Immature natural killer cell (primary cell): ENCODE data around the gene SFMBT1. TPM values are rescaled to one million over a fixed set of nuclear protein-coding genes. Genes with fewer than 3 reads are reported as not detected.

Experiments
- DNase-seq, 3 donors: peaks; one replicate each; pipeline ENCODE4 v3.0.0; 2022; ENCODE audit warnings: mixed read lengths in 1 of 3
- H3K27ac Mint-ChIP-seq, 6 donors: one replicate each; pipeline ENCODE4 v1.8.0; 2020; ENCODE audit warnings: mixed read lengths in 6 of 6, mild to moderate bottlenecking in 5 of 6, inconsistent platforms in 4 of 6, moderate library complexity in 3 of 6
- H3K27me3 Mint-ChIP-seq, 3 donors: one replicate each; pipeline ENCODE4 v1.8.0; 2020 to 2021; ENCODE audit warnings: low read depth in 3 of 3, mild to moderate bottlenecking in 3 of 3, mixed read lengths in 3 of 3, moderate library complexity in 3 of 3, inconsistent platforms in 1 of 3
- H3K36me3 Mint-ChIP-seq, 3 donors: one replicate each; pipeline ENCODE4 v1.8.0; 2020; ENCODE audit warnings: mixed read lengths in 3 of 3, inconsistent platforms in 2 of 3, mild to moderate bottlenecking in 2 of 3
- H3K4me1 Mint-ChIP-seq, 2 donors: one replicate each; pipeline ENCODE4 v1.8.0; 2020; ENCODE audit warnings: inconsistent platforms in 2 of 2, mild to moderate bottlenecking in 2 of 2, mixed read lengths in 2 of 2, moderate library complexity in 1 of 2
- H3K4me3 Mint-ChIP-seq, 5 donors: one replicate each; pipeline ENCODE4 v1.8.0; 2020; ENCODE audit warnings: mild to moderate bottlenecking in 5 of 5, mixed read lengths in 5 of 5, inconsistent platforms in 3 of 5, moderate library complexity in 3 of 5
- H3K9me3 Mint-ChIP-seq, 6 donors: one replicate each; pipeline ENCODE4 v1.8.0; 2020; ENCODE audit warnings: mild to moderate bottlenecking in 6 of 6, mixed read lengths in 6 of 6, inconsistent platforms in 4 of 6, moderate library complexity in 3 of 6
- polyA plus RNA-seq, 3 donors: library from polyadenylated mRNA; unstranded; fragments of 300-500 nt; fragmentation: Illumina TruSeq; gene quantifications; one replicate each; pipeline ENCODE4 v1.2.3, GENCODE V29; 2021

The SFMBT1 gene
- polyA plus RNA-seq, 3 donors from 2014 or later = 6.6 to 12.9 (median 12.3) TPM

- Mint-ChIP-seq H3K27me3 (no peaks in the 10 kb centered on the region), H3K27ac (peak overlapping the region; percentile 30 to 91 (median 76)), H3K9me3 (no peaks in the 10 kb centered on the region), H3K36me3 (peaks cover 0 to 3% (median 0%) of the 10 kb centered on the region in 3 donors), H3K4me3 (peak overlapping the region; percentile 5 to 67 (median 20)), H3K4me1 (peaks cover 23 to 36% of the 10 kb centered on the region in 2 donors)
- DNase-seq = peak in 2 of 3 donors; percentile 4
These were observed 62.0 kb downstream of the SFMBT1 start for GRCh38 chr3:52983828-52984227.

GRCh38 chr3:52983336-52983807 lies 62.5 kb downstream of the SFMBT1 start:
- DNase-seq = peak; percentile 19 to 33 (median 21)
- Mint-ChIP-seq H3K36me3 (peaks cover 0 to 3% (median 0%) of the 10 kb centered on the region in 3 donors), H3K9me3 (no peaks in the 10 kb centered on the region), H3K27me3 (no peaks in the 10 kb centered on the region), H3K4me3 (peak overlapping the region; percentile 5 to 67 (median 15)), H3K4me1 (peaks cover 23 to 36% of the 10 kb centered on the region in 2 donors), H3K27ac (peak overlapping the region; percentile 30 to 91 (median 76))

- no peak for DNase-seq
- Mint-ChIP-seq H3K27ac (peak overlapping the region in 4 of 6 donors; percentile 7 to 73 (median 48)), H3K36me3 (peaks cover 0 to 3% (median 0%) of the 10 kb centered on the region in 3 donors), H3K4me3 (no peak overlapping the region), H3K27me3 (no peaks in the 10 kb centered on the region), H3K4me1 (peaks cover 24 to 36% of the 10 kb centered on the region in 2 donors), H3K9me3 (no peaks in the 10 kb centered on the region)
These were observed 63.0 kb downstream of the SFMBT1 start for GRCh38 chr3:52982839-52983238.

GRCh38 chr3:52979190-52979983 lies 66.5 kb downstream of the SFMBT1 start:
- Mint-ChIP-seq H3K4me1 (peaks cover 24 to 33% of the 10 kb centered on the region in 2 donors), H3K4me3 (no peak overlapping the region), H3K27ac (no peak overlapping the region), H3K27me3 (no peaks in the 10 kb centered on the region), H3K36me3 (peaks cover 0 to 3% (median 0%) of the 10 kb centered on the region in 3 donors), H3K9me3 (no peaks in the 10 kb centered on the region)
- no peak for DNase-seq

- no peaks in the 10 kb centered on the region for H3K9me3 Mint-ChIP-seq
- H3K27me3 Mint-ChIP-seq = no peaks in the 10 kb centered on the region
- no peak for DNase-seq
- H3K4me3 Mint-ChIP-seq = no peak overlapping the region
- peaks cover 0 to 3% (median 0%) of the 10 kb centered on the region in 3 donors for H3K36me3 Mint-ChIP-seq
- H3K27ac Mint-ChIP-seq = peak overlapping the region in 1 of 6 donors; percentile 76
- peaks cover 14 to 22% of the 10 kb centered on the region in 2 donors for H3K4me1 Mint-ChIP-seq
These were observed 67.6 kb downstream of the SFMBT1 start for GRCh38 chr3:52978109-52978754.

GRCh38 chr3:52973806-52974205 lies 72.1 kb downstream of the SFMBT1 start:
- DNase-seq = no peak
- Mint-ChIP-seq H3K4me3 (no peak overlapping the region), H3K36me3 (peaks cover 0 to 2% (median 2%) of the 10 kb centered on the region in 3 donors), H3K27ac (no peak overlapping the region), H3K27me3 (no peaks in the 10 kb centered on the region), H3K4me1 (peaks cover 5 to 7% of the 10 kb centered on the region in 2 donors), H3K9me3 (no peaks in the 10 kb centered on the region)

- Mint-ChIP-seq H3K27ac (no peak overlapping the region), H3K36me3 (peaks cover 0 to 8% (median 4%) of the 10 kb centered on the region in 3 donors), H3K9me3 (no peaks in the 10 kb centered on the region), H3K27me3 (no peaks in the 10 kb centered on the region), H3K4me3 (no peak overlapping the region), H3K4me1 (peaks cover 4 to 7% of the 10 kb centered on the region in 2 donors)
- no peak for DNase-seq
These were observed 74.0 kb downstream of the SFMBT1 start for GRCh38 chr3:52971895-52972294.

- peaks cover 0 to 16% (median 11%) of the 10 kb centered on the region in 3 donors for H3K36me3 Mint-ChIP-seq
- H3K27ac Mint-ChIP-seq = peak overlapping the region in 2 of 6 donors; percentile 17 to 39
- no peaks in the 10 kb centered on the region for H3K9me3 Mint-ChIP-seq
- peaks cover under 1 to 12% of the 10 kb centered on the region in 2 donors for H3K4me1 Mint-ChIP-seq
- H3K27me3 Mint-ChIP-seq = no peaks in the 10 kb centered on the region
- H3K4me3 Mint-ChIP-seq = no peak overlapping the region
- no peak for DNase-seq
These were observed 78.5 kb downstream of the SFMBT1 start for GRCh38 chr3:52967398-52967797.

- Mint-ChIP-seq H3K9me3 (no peaks in the 10 kb centered on the region), H3K36me3 (peaks cover 9 to 22% (median 15%) of the 10 kb centered on the region in 3 donors), H3K27ac (no peak overlapping the region), H3K4me3 (no peak overlapping the region), H3K4me1 (peaks cover 5% of the 10 kb centered on the region in 2 donors), H3K27me3 (no peaks in the 10 kb centered on the region)
- no peak for DNase-seq
These were observed 83.7 kb downstream of the SFMBT1 start for GRCh38 chr3:52962160-52962559.

- Mint-ChIP-seq H3K27ac (no peak overlapping the region), H3K4me1 (peaks cover 6 to 7% of the 10 kb centered on the region in 2 donors), H3K9me3 (no peaks in the 10 kb centered on the region), H3K4me3 (no peak overlapping the region), H3K36me3 (peaks cover 8 to 14% (median 9%) of the 10 kb centered on the region in 3 donors), H3K27me3 (no peaks in the 10 kb centered on the region)
- no peak for DNase-seq
These were observed 86.1 kb downstream of the SFMBT1 start for GRCh38 chr3:52959773-52960172.

GRCh38 chr3:52939600-52939999 lies 106.3 kb downstream of the SFMBT1 start:
- Mint-ChIP-seq H3K27me3 (no peaks in the 10 kb centered on the region), H3K27ac (no peak overlapping the region), H3K4me1 (peaks cover 2 to 4% of the 10 kb centered on the region in 2 donors), H3K36me3 (peaks cover 4 to 18% (median 8%) of the 10 kb centered on the region in 3 donors), H3K9me3 (no peaks in the 10 kb centered on the region), H3K4me3 (no peak overlapping the region)
- no peak for DNase-seq

GRCh38 chr3:52934630-52935530 lies 111.0 kb downstream of the SFMBT1 start:
- Mint-ChIP-seq H3K27ac (peak overlapping the region in 2 of 6 donors; percentile 13 to 64), H3K27me3 (no peaks in the 10 kb centered on the region), H3K36me3 (peaks cover 6 to 15% (median 7%) of the 10 kb centered on the region in 3 donors), H3K4me3 (no peak overlapping the region), H3K9me3 (no peaks in the 10 kb centered on the region), H3K4me1 (peaks cover 2 to 6% of the 10 kb centered on the region in 2 donors)
- DNase-seq = peak; percentile 20 to 45 (median 33)

- H3K27ac Mint-ChIP-seq = no peak overlapping the region
- peaks cover 2 to 6% of the 10 kb centered on the region in 2 donors for H3K4me1 Mint-ChIP-seq
- no peak for DNase-seq
- H3K4me3 Mint-ChIP-seq = no peak overlapping the region
- peaks cover 8 to 22% (median 16%) of the 10 kb centered on the region in 3 donors for H3K36me3 Mint-ChIP-seq
- no peaks in the 10 kb centered on the region for H3K27me3 Mint-ChIP-seq
- H3K9me3 Mint-ChIP-seq = no peaks in the 10 kb centered on the region
These were observed 114.0 kb downstream of the SFMBT1 start for GRCh38 chr3:52931889-52932288.
